ENCODE results near the gene ECM1. TPM values are rescaled to one million over a fixed set of nuclear protein-coding genes. Genes with fewer than 3 reads are reported as not detected.

The ECM1 gene
- total RNA-seq (2022; extraction: Qiagen RNA extraction; ENCODE audit: low read depth) = 2.1 to 2.7 TPM (median 2.3 TPM) in 5 replicates

GRCh38 chr1:150507912-150508864 is at the start of gene ECM1:
Gene ECM1, plus strand, starts transcription at chr1:150508109. Its CDS starts 101 bp downstream, at chr1:150508210.

GRCh38 chr1:150486966-150487762 is 20.7 kb upstream of the ECM1 start, which contains the start of gene TARS2:
Gene TARS2, plus strand, starts transcription at chr1:150487419. Its CDS starts 32 bp downstream, at chr1:150487451.

DNA sequence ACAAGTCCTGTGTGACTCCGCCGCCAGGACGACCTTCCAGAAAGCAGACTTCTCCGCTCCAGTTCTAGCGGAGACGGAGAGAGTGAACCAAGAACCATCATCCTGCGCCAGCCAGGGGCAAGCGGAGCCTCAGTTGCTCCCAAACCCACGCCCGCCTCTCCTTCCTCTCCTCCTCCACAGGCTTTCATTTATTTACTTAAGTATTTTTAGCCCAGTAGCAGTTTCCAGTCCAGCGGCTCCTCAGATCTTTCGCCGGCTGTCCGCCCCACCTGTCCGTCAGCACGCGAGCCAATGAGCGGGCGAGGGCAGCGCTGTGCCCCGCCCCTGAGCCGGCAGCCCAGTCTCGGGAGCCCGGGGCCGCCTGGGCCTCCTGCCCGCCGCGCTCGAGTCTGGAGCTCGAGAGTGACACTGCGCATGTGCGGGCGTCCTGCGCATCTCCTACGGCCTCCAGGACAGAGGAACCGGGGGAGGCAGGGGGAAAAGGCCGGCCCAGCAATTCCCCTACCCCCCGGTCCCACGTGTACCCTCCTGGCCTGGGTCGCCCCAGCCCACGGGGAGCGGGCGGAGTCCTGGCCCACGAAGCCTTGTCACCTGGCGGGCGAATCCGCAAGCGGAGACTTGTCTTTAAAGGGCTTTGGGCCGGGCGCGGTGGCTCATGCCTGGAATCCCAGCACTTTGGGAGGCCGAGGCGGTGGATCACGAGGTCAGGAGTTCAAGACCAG is 7.6 kb downstream of the ECM1 start, which contains the start of gene FALEC:
FALEC (plus strand) TSS at position 425 of the 722 bp plus-strand sequence.

DNA sequence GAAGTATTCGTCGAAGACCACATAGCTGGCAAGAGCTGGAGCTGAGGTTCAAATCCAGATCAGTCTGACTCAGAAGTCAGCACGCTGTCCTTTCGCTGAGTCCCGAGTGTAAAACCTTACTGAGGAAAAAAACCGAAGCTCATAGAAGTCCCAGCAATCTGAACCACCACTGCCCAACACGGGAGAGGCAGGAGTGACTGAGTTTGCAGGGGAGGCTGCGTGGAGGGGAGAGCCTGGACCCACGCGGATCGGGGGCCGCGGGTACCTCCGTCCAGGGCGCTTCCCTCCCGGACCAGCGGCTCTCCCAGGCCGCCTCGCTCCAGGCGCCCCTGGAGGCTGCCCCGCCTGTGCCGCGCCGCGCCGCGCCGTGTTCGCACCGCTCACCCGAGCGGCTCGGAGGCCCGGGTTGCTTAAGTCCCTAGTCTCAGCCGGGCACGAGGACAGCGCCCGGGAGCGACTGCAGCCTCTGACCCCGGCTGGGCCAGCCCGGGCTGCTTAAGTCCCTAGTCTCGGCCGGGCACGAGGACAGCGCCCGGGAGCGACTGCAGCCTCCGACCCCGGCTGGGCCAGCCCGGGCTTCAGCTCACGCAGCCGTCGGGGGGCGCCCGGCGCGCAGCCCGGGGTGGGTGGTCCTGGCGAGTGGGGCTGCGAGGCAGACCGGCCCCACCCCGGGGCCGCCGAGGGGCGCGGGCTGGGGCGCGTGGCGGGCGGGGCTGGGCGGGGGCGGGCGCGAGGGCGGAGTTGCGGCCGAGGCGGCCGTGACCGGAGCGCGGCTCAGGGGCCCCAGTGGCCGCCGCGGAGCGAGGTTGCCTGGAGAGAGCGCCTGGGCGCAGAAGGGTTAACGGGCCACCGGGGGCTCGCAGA is 41.0 kb downstream of the ECM1 start, which contains the start of gene ADAMTSL4:
ADAMTSL4 (plus strand) TSS at position 777 of the 864 bp plus-strand sequence. CDS start 2,881 bp downstream, outside the sequence.

Other genes starting within 250 kb of the ECM1 start
- gene APH1A, start 239.1 kb upstream of the ECM1 start, total RNA-seq (2022; extraction: Qiagen RNA extraction; ENCODE audit: low read depth) = 129 to 138 TPM (median 132 TPM) in 5 replicates
- gene C1orf54, start 235.3 kb upstream of the ECM1 start, total RNA-seq (2022; extraction: Qiagen RNA extraction; ENCODE audit: low read depth) = 0.18 to 0.44 TPM (median 0.25 TPM) in 4 of 5 replicates, not detected in the other
- gene CIART, start 225.6 kb upstream of the ECM1 start, total RNA-seq (2022; extraction: Qiagen RNA extraction; ENCODE audit: low read depth) = 0.30 to 0.55 TPM (median 0.53 TPM) in 5 replicates
- 79.5 to 91.7 TPM (median 80.4 TPM) in 5 replicates for gene MRPS21, start 214.2 kb upstream of the ECM1 start, total RNA-seq (2022; extraction: Qiagen RNA extraction; ENCODE audit: low read depth)
- gene PRPF3, start 186.6 kb upstream of the ECM1 start, total RNA-seq (2022; extraction: Qiagen RNA extraction; ENCODE audit: low read depth) = 50.2 to 63.2 TPM (median 58.2 TPM) in 5 replicates
- 14.1 to 17.5 TPM (median 16.5 TPM) in 5 replicates for gene RPRD2, start 144.0 kb upstream of the ECM1 start, total RNA-seq (2022; extraction: Qiagen RNA extraction; ENCODE audit: low read depth)
- 20.7 to 24.4 TPM (median 22.6 TPM) in 5 replicates for gene TARS2, start 20.7 kb upstream of the ECM1 start, total RNA-seq (2022; extraction: Qiagen RNA extraction; ENCODE audit: low read depth)
- 0.17 to 0.33 TPM in 2 of 5 replicates, not detected in the others for gene FALEC, start 7.6 kb downstream of the ECM1 start, total RNA-seq (2022; extraction: Qiagen RNA extraction; ENCODE audit: low read depth)
- gene ADAMTSL4, start 41.3 kb downstream of the ECM1 start, total RNA-seq (2022; extraction: Qiagen RNA extraction; ENCODE audit: low read depth) = 2.0 to 3.5 TPM (median 2.9 TPM) in 5 replicates
- 122 to 164 TPM (median 139 TPM) in 5 replicates for gene MCL1, start 71.5 kb downstream of the ECM1 start, total RNA-seq (2022; extraction: Qiagen RNA extraction; ENCODE audit: low read depth)
- 123 to 149 TPM (median 132 TPM) in 5 replicates for gene ENSA, start 121.5 kb downstream of the ECM1 start, total RNA-seq (2022; extraction: Qiagen RNA extraction; ENCODE audit: low read depth)
- gene GOLPH3L, start 189.0 kb downstream of the ECM1 start, total RNA-seq (2022; extraction: Qiagen RNA extraction; ENCODE audit: low read depth) = 13.1 to 20.0 TPM (median 16.6 TPM) in 5 replicates
- 6.0 to 9.4 TPM (median 7.8 TPM) in 5 replicates for gene HORMAD1, start 212.8 kb downstream of the ECM1 start, total RNA-seq (2022; extraction: Qiagen RNA extraction; ENCODE audit: low read depth)